H54 (cell line): ENCODE data around the gene SMO.
A peak's percentile ranks its signal among the peaks of the same experiment; 100 is the strongest.
"Not testable (repeated sequence)": the region's sequence is repeated elsewhere in the genome, so short reads cannot be mapped to it uniquely, and the experiment has no call there.

Source experiments
- DNase-seq: peaks from one replicate; pipeline ENCODE4 v3.0.0; 2011; ENCODE audit warnings: low spot score, mixed read lengths; ENCODE audit not compliant: insufficient read length
- FAIRE-seq: peaks from 3 replicates; lab custom pipeline; 2011; peaks lifted over from hg19 to GRCh38; lab: Jason Lieb, UNC
- POLR2A ChIP-seq: IDR thresholded peaks from 2 replicates; pipeline ENCODE4 v1.6.1; 2011; ENCODE audit warnings: low read depth, mild to moderate bottlenecking, low read length

The SMO gene

GRCh38 chr7:129225206-129225930 lies 36.9 kb downstream of the SMO start:
- TF ChIP-seq POLR2A, result peak; percentile 27; the same call in 1 of the 2 replicates
- FAIRE-seq (no peak), DNase-seq (no peak)

- TF ChIP-seq POLR2A, result no peak
- no peak for FAIRE-seq
These were observed 37.6 kb downstream of the SMO start for GRCh38 chr7:129225931-129226572.

GRCh38 chr7:129227646-129228578 lies 39.5 kb downstream of the SMO start:
- no peak for DNase-seq
- TF ChIP-seq POLR2A, result no peak
- FAIRE-seq, result no peak

More at GRCh38 chr7:129225931-129226572, 37.6 kb downstream of the SMO start:
- DNase-seq, result no peak

GRCh38 chr7:129228633-129229032 lies 40.2 kb downstream of the SMO start:
- no peak for TF ChIP-seq POLR2A
- DNase-seq (no peak), FAIRE-seq (no peak)

- TF ChIP-seq POLR2A, result no peak
- no peak for FAIRE-seq
- no peak for DNase-seq
These were observed 43.2 kb downstream of the SMO start for GRCh38 chr7:129231666-129232065.

DNA sequence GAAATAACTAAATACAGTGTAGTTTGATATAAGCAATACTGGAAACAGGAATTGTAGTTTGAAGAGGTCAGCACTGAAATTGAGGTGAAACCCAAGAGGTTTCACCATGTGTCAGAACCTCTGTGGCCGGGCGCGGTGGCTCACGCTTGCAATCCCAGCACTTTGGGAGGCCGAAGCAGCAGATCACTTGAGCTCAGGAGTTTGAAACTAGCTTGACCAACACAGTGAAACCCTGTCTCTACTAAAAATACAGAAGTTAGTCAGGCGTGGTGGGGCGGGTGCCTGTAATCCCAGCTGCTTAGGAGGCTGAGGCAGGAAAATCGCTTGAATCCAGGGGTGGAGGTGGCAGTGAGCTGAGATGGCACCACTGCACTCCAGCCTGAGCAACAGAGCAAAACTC lies 50.1 kb downstream of the SMO start:
- no peak for TF ChIP-seq POLR2A
- FAIRE-seq (no peak), DNase-seq (no peak)

DNA sequence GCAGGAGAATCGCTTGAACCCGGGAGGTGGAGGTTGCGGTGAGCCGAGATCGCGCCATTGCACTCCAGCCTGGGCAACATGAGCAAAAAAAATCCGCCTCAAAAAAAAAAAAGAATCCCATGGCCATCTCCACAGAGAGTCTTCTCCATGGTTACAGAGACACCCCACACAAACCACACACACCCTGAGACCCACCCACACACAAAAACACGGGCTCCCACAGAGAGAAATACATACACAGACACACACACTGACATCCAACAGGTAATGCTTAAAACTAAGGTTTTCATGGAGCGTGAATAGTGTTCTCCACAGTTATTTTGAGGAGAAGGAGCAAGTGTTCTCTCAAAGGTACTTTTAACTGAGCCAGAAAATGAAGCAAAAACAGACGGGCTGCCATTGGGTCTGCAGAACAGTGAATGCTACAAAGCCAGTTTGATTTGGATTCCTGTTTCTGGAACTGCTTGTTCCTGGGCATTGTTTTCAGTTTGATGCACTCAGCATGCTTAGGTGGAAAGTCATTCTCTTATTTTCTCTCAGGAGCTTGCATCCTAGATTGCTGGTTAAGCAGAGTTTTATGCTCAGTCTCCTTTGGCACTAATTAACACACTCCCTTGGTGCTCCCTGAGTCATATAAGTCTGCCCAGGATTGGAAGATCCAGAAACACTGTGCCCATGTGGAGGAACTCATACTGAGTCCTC lies 51.8 kb downstream of the SMO start:
- FAIRE-seq, result no peak
- TF ChIP-seq POLR2A, result no peak
- no peak for DNase-seq

- DNase-seq, result no peak
- TF ChIP-seq POLR2A, result no peak
- no peak for FAIRE-seq
These were observed 55.8 kb downstream of the SMO start for GRCh38 chr7:129244220-129244619.

- FAIRE-seq (no peak), DNase-seq (no peak)
- no peak for TF ChIP-seq POLR2A
These were observed 57.1 kb downstream of the SMO start for GRCh38 chr7:129245533-129245932.

DNA sequence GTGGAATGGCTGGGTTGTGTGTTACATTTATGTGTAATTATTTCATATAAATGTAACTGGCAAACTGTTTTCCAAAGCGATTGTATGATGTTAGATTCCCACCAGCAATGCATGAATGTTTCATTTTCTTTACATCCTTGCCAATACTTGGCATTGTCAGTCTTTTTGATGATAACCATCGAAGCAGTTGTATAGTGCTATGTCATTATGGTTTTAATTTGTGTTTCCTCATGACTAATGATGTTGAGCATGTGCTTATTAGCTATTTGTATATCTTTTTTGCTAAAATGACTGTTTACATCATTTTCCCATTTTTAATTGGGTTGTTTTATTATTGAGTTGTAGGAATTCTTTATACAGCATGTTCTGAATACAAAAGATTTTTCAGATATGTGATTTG lies 58.7 kb downstream of the SMO start:
- FAIRE-seq (no peak), DNase-seq (no peak)
- TF ChIP-seq POLR2A, result no peak

DNA sequence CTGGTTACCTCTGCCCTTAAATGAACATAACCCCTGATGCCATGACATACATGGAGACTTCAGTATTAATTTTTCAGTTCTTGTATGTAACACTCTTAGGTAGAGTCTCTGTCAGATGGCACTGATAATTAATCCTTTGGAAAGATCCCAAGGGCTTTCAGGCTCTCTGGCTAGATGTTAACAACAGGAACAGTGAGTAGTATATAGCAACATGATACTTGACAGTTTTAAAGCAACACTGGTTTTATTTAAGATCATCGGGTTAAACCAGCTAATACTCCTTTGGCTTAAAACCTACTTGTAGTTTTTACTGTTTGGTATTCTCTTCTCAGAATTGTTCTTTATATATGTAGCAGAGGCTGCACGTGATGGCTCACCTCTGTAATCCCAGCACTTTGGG lies 63.7 kb downstream of the SMO start:
- DNase-seq (no peak), FAIRE-seq (no peak)
- no peak for TF ChIP-seq POLR2A

DNA sequence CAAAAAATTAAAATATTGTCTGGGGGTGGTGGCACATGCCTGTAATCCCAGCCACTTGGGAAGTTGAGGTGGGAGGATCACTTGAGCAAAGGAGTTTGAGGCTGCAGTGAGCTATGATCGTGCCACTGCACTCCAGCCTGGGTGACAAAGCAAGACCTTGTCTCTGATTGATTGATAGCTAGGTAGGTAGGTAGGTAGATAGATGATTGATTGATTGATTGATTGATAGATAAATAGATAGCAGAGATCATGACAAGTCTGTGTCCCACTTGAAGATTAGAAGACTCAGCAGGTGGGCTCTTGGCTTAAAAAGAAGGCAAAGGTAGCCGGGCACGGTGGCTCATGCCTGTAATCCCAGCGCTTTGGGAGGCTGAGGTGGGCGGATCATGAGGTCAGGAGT lies 64.2 kb downstream of the SMO start:
- FAIRE-seq, DNase-seq: not testable (repeated sequence)

DNA sequence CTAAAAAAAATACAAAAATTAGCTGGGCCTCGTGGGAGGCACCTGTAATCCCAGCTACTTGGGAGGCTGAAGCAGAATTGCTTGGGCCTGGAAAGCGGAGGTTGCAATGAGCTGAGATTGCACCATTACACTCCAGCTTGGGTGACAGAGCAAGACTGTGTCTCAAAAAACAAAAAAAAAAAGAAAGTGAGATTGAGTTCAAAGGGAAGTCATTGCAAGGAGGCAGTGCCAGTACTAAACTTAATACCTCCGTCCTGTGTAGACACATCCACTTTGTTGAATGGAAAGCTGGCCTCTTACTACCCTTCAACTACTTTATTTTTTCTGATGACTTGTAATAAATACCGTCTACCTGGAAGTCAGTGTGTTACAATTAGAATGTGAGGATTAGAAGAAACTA lies 67.4 kb downstream of the SMO start:
- no peak for TF ChIP-seq POLR2A
- FAIRE-seq (no peak), DNase-seq (no peak)
